GM18511 (cell line): ENCODE data around the gene CKS1B.
"Not testable (repeated sequence)": the region's sequence is repeated elsewhere in the genome, so short reads cannot be mapped to it uniquely, and the experiment has no call there.

Experiments
- ATAC-seq: cut with Tn5 transposase; IDR thresholded peaks from one replicate; pipeline ENCODE4 v1.9.1; 2021; ENCODE audit warnings: mild to moderate bottlenecking, moderate library complexity; ENCODE audit not compliant: unreplicated experiment

The CKS1B gene

DNA sequence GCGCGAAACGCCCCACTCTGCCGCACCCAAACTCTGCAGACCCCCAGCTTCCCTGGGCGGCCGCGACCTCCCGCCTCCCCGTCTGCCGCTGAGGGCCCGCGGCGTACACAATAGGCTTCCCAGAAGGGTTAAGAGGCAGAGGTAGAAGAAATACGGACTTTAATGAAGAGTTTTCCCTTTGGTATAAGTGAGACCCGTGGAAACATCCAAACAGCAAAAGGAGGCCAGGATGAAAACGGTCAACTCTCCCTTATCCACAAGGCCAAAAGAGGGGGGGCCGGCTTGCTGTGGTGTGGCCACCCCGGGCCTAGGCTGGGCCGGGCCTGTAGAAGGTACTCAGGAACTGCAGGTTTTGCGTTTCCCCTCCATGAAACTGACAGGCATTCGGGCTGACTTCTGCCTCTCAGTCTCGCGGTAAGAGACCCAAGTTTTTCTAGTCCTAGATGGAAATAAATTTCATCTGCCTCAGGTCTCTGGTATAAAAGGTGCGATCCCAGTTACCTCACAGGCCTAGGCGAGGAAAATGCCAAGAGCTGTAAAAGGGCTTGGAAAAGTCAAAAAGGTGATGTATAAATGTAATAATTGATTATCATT lies 12.2 kb upstream of the CKS1B start:
- no peak for ATAC-seq

DNA sequence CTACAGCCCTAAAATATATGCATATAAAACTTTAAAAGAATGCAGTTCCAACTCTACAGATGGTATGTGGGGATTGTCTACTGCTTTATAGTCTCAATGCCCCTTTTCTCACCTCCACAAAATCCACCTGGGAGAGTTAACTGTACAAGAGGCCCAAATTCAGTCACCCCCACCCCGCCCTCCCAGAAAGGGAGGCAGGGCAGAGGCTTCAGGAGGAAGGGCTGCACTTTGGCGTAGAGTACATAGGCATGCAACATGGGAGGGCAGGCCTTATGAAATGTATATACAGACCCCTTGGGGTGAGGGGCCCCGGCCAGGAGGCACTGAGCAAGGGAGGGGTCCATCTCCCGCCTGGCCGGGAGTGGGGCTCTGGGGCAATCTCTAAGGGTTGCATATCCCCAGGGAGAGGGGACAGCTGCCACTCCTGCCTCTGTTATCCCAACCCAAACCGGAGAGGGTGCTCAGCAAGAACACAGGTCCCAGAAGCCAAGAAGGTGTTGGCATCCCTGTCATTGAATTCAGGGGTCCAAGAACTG lies 11.6 kb upstream of the CKS1B start:
- ATAC-seq: no peak

DNA sequence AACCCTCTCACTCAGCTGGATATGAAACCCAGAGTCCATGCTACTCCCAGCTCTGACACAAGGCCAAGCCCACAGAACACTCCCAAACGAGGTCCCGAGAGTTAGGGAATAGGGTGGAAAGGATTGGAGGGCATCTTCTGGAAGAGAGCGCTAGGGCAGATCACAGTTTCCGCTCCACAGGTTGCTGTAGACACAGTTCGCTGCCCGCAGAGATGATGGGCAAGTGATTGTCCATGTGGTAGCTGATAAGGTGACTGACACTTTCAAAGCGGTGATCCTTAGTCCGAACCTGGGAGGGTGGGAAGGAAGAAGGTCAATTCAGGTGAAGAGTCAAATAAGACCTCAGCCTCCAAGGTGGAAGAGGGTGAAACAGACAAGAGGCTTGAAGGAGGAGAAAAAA lies 10.8 kb upstream of the CKS1B start:
- ATAC-seq: no peak

DNA sequence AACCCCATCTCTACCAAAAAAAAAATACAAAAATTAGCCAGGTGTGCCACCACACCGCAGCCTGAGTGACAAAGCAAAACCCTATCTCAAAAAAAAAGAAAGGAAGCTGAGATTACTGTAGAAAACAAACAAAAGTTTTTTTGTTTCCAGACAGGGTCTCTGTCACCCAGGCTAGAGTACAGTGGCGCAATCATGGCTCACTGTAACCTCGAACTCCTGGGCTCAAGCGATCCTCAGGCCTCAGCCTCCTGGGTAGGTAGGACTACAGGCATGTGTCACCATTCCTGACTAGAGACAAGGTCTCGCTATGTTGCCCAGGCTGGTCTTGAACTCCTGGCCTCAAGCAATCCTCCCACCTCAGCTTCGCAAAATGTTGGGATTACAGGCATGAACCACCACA lies 10.1 kb upstream of the CKS1B start:
- ATAC-seq: no peak

DNA sequence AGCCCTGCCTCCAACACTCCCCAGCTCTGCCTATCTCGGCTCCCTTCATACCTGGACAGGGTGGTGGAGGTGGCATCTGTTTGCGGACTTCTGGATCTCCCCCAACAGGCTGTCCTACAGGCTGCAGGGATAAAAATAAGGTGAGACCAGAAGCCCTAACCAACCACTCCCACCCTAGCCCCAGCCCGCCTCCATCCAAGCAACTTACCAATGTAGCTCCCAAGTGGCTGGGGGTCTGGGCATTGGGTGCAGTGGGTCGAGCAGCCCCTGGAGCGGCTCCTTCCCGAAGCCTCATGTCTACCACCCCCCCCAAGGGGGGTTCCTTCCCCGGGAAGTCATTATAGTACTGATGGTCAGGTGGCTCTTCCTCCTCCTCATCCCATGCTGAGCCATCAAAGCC lies 8.4 kb upstream of the CKS1B start:
- ATAC-seq: no peak

DNA sequence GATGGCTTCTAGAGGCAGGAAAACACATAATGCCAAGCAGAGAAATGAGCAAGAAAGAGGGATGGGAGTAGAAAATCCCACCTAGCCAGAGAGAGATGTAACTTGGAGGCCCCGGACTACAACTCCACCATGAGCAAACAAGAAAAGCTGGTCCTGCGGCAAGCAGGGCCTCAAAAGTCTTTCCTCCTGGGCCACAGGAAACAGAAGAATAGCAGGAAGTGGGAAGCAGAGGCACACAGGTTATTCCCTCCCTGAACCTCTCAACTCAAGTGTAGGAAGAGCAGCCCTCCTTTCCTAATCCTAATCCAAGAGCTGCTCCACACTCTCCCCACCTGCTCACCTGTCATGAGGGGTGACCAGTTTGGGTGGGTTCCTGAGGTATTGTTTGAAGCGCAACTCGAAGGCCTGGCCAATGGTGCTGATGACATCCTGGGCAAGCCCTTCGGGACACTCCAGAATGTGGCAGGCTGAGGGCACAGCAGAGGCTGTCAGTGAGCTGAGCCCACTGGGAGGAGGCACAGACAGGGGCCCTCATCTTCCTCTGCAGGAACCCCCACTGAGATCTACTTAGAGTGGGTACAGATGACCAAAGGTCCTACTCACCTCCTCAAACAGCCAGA lies 7.0 kb upstream of the CKS1B start:
- no peak for ATAC-seq

DNA sequence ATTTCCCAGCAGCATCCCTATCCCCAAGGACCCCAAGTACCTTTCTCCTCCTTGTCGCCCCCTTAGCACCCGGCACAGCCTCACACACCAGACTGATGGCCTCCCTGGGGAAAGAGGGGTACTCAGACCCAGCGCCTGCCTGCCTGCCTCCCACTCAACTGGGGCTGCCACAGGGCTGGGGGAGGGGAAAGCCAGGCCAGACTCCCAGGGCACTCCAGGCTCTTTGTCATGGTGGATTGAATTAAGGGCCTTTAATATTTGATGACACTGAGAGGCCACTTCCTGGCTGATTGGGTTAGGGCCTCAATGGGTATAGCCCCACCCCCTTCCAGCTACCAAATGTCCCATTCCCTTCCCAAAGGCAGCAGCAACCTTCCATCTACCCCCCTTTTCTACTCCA lies 5.8 kb upstream of the CKS1B start:
- ATAC-seq: no peak

DNA sequence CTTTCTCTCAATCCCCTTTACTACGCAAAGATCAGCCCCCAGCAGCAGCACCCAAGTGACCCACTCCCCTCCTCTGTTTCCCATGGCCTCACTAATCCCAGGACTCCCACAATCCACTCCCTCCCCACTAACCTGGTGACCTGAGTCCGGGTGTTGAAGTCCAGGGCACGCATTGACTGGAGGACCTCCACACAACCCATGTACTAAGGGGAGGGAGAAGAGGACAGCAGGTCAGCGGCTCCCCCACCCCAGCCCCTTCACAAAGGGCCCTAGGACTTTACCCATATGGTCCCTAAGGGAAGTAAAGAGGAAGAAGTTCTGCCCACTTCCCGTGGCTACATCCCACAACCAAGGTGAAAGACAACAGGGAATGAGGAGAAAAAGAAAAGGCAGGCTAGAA lies 5.2 kb upstream of the CKS1B start:
- ATAC-seq: no peak

DNA sequence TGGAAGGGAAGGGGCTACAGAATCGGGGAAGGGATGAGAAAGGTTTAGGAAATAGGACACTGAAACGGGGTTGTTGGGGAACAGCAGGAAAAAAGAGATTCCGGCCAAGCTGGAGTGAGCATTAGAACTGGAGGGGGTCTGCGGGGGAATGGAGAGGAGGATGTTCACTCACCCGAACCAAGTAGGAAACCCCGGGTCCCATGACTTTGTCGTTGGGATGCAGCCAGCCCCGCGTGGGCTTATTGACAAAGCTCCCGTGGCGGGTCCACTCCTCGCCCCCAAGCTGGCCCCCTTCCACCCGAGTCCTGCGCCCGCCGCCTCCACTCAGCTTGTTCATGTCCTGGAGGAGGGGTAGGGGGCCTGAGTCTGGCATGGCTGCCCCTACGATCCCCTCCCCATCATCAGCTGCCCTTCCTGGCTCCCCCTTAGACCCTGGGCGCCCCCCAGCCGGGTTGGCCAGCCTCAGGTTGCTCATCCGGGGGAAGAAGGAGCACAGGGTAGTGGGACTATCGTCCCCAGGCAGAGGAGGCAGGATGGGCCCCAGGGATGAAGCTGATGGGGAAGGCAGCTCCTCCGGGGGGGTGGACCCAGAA lies 4.5 kb upstream of the CKS1B start:
- no peak for ATAC-seq

DNA sequence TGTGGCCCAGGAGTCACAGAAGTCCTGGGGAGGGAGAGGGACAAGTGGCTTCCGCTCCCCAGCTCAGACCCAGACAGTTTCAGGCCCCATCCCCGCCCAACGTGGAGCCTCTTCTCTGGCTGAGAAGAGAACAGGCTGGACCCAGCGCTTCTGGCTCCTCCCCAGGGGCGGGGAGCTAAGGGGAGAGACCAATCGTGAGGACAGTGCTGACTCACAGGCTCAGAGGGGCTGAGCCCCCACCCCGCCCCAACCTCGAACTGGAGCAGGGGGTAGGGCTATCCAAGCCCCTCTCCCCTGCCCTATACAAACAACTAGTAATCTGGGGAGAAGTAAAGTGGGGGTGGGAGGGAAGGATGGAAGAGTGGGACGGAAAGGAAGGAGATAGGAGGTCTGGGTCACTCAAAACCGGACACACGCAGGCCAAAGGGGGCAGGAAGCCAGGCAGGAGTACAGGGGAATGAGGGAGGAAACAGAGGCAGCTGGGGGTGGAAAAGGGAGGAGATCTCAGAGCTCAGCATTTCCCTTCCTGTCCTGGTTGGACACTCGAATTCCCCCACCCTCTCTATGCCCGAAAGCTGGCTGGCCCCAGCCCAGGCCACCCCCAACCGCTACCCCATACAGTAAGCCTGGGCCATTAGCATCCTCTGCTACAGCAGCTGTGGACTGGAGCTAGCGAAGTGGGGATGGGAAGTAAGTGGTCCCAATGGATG lies 3.7 kb upstream of the CKS1B start, which contains the start of gene SHC1:
Gene SHC1 (minus strand): TSS at position 117 of the 710 bp plus-strand sequence. CDS start 221 bp downstream, outside the sequence.
- ATAC-seq: no peak

DNA sequence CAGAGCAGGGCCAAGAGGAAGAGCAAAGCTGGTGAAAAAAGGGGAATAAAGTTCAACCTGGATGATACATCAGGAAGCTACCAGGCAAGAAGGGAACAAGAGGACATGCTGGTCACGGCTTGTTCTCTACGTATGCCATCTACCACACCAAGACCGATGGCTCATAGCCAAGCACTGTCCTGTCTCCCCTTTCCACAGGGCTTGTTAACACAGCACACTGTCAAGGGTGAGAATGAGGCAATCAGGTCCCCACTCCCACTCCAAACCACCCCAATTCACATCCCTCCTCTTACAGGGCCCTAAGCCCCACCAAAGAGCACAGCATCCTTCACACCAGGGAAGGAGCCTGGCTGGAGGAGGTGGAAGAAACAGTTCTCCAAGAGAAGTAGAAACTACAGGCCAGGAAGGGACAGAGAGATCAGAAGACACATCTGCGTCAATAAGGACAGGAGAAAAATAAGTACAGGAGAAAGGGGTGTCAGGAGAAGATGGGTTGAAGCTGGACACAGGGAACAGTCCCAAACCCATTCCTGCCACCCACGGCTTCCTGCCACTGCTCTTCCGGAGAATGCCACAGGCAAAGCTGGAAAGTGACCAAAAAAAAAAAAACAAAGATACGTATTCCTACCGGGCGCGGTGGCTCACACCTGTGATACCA lies 3.0 kb upstream of the CKS1B start:
- no peak for ATAC-seq

DNA sequence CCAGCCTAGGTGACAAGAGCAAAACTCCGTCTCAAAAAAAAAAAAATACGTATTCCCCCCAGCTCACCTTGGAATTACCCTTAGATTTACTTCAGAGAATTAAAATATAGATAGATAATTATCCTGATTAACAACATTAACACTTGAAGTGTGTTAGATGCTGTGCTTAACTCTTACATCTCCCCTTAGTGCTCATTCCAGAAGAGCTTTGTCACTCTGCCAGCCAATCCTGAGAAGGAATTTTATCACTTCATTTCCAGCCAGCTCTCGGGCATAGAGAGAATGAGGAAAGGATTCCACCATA lies 2.3 kb upstream of the CKS1B start:
- no peak for ATAC-seq

DNA sequence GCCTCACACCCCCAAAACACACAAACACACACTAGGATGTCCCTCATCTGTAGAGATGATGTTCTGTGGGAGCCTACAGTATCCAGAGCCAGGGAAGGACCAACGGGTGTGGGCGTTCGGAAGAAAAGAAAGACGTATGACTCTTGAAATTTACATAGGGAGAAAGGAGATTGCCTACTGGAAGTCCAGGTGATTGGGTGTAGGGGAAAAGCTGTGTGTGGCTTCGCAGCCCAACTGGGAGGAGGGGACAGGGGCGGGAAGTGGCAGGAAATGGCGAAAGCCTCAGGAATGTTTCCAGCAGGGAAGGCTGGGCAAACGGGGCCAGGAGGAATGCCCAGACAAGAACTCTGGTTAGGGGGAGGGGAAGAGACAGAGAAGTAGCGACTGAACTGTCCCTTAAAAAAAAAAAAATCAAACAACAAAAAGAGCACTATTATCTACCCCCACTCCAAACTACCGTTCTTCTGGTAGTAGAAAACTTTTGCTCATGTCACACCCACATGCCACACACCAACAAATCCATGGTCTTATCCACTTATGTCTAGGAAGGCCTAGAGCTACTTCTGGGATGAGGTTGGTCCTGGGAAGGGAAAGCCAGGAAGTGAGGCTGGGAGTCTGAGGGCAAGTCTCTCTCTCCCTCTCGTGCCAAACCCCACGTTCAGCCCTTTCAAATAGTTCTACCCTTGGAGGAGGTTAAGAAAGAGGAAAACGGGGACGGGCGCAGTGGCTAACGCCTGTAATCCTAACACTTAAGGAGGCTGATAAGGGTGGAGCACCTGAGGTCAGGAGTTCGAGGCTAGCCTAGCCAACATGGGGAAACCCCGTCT lies 1.8 kb upstream of the CKS1B start:
- no peak for ATAC-seq

DNA sequence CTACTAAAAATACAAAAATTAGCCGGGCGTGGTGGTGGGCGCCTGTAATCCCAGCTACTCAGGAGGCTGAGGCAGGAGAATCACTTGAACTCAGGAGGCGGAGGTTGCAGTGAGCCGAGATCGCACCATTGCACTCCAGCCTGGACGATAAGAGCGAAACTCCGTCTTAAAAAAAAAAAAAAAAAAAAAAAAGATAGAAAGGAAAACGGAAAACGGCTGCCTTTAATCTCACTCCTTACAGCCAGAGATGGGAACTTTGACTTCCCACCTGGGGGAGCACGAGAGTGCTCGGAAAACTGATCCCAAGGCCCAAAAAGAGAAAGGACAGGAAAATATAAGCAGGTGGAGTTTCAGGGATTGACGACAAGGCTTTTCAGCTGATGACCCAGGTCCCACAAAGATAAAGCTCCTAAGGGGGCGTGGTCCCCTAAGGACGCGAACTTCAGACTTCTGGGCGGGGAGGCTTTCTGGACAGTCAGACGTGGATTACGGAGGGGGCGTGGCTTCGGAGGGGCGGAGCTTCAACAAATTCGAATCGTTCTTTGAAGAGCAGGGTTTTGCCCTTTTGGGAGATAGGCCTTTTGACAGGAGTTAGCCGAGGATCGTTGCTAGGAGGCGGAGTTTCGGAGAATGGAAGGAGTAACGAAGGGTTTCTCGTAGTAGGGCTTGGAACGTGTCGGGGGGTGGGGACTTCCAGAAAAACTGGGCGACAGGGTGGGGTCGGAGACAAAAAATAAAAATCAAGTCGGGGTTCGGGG lies 958 bp upstream of the CKS1B start:
- ATAC-seq: no peak

DNA sequence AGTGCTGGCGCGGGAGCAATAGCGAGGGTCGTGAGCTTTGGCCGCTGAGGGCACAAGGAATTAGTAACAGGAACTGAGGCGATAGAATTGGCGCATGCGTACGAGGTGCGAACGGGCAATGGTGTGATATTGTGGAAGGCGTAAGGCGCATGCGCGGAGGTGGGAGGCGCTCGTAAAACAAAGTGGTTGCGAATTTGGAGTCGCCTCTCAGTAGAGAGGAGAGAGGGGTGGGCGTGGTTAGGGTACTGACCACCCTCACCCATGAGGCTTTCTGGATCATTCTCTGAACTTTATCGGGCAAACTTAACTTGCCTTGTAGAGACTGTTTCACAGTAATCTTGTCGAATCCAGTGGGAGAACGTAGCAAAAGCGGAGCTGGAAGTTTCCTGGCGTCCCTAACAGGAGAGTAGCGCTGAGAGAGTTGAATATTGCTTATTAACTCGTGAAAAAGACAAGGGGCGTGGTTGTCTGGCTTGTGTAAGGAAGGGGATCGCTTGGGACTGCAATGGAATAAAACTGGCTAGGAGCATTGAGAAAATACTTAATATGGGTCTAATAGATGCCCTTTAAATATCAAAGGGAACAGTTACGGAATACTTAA lies 427 bp downstream of the CKS1B start:
- ATAC-seq: peak; percentile 61

DNA sequence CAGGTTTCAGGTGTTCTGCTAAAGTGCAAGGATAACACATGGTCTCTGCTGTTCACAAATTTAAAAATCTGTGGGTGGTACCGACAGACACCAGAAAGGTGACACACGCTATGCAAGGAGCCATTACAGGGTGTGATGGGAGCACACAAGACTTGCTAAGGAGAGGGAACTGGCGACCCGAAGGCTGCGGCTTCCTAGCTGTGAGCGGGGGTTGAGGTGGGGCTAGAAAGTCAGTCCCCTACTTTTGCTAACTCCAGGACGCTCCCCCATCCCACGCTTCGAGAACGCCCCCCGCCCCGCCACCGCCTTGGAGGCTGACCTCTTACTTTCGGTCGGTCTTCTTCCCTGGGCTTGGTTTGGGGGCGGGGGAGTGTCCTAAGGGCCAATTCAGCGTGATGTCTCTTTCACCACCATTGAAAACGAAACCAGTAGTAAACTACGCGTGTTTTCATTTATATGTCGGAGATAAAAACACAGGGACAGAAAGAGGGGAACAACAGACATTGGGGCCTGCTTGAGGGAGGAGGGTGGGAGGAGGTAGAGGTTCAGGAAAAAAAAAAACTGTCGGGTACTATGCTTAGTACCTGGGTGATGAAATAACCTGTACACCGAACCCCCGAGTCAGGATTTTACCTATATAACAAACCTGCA lies 1.1 kb downstream of the CKS1B start:
- ATAC-seq: no peak

DNA sequence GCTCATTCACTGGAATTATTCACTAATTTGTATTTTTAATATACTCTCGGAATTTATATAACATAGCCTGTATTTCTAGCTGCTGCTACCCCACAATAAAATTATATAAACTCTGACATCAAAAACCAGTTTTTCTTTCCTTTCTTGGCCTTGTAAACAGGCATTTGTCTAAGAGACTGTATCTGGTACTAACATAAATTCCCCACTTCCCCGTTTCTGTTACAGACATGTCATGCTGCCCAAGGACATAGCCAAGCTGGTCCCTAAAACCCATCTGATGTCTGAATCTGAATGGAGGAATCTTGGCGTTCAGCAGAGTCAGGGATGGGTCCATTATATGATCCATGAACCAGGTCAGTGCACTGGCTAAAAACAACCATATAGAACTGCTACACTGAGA lies 3.3 kb downstream of the CKS1B start:
- ATAC-seq: not testable (repeated sequence)

DNA sequence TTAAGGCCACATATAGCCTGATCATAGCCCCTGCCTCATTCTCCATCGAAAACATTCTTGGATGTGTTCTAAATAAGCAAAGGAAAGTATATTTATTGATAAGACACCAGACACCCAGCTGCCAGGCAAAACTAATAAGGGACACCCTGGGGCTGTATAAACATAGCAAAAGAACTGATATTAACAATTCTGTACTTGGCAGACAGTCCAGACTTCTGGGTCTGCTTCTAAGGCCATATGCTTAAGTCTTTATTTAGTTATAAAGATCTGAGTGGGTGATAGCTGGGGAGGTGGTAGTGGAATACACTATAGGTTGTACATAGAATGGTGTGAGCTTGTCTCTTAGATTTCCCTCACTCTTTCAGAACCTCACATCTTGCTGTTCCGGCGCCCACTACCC lies 3.9 kb downstream of the CKS1B start:
- no peak for ATAC-seq

DNA sequence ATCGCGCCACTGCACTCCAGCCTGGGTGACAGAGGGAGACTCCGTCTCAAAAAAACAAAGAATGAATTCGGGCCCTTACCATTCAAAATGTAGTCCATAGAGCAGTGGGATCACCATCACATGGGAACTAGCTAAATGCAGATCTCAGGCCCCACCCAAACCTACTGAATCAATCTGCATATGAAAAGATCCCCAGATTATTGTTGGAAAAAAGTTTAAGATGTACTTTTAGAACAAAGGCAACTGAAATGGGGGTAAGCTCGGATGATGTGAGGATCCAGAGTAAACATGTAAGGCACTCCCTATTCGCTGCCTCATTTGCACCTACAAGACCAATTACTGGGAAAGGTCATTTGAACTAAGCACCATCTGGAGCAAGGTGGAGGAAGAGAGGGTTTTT lies 7.9 kb downstream of the CKS1B start:
- no peak for ATAC-seq
